ENCODE results near the gene GDF15.
"Not testable (repeated sequence)": the region's sequence is repeated elsewhere in the genome, so short reads cannot be mapped to it uniquely, and the experiment has no call there.

Gene GDF15

DNA sequence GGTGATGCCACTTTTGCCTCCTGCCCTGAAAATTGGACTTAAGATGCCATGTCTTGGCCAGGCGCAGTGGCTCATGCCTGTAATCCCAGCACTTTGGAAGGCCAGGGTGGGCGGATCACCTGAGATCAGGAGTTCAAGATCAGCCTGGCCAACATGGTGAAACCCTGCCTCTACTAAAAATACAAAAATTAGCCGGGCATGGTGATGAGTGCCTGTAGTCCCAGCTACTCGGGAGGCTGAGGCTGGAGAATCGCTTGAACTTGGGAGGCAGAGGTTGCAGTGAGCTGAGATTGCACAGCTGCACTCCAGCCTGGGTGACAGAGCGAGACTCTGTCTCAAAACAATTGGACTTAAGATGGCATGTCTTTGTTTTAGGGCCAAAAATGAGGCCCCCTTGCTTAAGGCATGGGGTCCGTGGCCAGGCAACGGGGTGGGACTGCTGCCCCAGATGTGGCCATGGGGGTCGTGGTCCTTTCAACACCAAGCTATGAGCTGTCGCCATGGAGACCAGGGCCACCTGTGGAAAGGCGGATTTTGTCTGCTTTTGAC, 21.6 kb upstream of the GDF15 start:
- DNase-seq = not testable (repeated sequence)

DNA sequence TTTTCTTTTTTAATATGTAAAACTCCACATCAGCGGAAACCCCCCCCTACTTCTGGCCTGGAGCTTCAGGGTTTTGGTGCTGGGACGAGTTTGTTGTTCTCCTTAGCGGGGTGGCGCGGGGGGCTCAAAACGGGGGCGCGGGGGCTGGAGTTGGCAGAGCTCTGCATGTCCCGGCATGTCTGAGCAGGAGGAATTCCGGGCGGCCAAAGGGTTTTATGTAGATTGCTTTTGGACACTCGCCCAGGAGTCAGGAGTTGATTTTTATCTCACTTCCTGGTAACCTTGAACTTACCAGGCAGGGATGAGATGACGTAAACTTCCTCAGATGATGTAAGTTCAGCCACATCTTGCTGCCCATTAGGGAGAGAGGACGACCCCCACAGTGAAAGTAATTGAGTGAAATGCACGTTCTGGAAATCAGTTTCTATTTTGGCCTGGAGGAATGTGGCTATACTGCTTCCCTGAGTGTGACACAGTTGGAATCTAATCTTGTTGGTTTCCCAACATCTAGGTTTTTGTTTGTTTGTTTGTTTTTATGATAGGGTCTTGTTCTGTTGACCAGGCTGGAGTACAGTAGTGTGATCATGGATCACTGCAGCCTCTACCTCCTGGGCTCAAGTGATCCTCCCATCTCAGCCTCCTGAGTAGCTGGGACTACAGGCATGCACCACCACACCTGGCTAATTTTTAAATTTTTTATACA, 21.0 kb upstream of the GDF15 start:
- no peak for DNase-seq

DNA sequence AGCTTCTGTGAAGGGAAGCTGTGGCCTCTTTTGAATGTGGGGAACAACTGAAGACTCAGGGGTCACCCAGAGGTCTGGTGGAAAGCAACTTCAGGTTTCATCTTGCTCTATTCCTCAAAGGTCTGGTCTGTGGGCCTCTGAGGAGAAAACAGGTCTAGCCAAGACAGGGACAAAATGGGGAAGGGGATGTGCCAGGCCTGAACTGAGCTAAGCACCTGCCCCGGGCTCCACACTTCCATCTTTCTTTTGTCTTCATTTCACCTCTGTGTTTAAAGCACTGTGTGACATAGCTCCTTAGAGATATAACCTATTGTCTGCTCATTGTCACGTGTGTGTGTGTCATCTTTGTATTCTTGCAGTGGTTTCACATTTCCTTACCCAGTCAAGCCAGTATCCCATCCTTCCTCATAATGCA, 19.9 kb upstream of the GDF15 start:
- DNase-seq = no peak

DNA sequence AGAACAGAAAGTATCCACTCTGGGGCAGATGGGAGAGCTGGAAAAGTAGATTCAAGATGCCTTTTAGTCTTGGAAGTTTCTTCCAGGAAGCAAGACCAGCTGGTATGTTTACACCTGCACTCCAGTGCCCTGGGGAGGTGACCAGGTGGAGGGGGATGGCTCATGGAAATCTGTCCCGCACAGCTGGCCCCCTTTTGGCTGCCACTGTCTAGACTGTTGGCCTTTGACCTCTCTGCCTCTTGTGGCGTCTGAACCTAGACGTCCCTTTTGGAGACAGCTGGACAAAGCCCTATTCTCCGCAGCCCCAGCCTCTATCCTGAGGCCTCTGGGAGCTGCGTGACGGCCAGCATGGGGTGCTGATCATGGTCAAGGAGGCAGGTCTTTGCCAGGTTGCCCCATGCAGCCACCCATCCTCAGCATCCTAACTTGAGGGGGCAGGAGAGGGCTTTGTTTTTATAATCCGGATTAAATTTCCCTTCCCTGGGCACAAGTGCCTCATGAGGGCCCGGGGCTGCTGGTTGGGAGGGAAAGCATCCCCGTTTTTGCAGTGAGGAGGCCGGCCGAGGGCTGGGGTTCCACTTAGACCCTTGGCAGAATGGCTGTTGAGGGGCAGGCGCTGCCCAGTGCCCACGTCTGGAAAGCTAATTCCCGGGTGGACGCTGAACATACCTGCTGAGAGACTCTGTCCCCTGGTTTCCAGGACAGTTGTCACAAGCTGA, 17.3 kb upstream of the GDF15 start:
- no peak for DNase-seq

DNA sequence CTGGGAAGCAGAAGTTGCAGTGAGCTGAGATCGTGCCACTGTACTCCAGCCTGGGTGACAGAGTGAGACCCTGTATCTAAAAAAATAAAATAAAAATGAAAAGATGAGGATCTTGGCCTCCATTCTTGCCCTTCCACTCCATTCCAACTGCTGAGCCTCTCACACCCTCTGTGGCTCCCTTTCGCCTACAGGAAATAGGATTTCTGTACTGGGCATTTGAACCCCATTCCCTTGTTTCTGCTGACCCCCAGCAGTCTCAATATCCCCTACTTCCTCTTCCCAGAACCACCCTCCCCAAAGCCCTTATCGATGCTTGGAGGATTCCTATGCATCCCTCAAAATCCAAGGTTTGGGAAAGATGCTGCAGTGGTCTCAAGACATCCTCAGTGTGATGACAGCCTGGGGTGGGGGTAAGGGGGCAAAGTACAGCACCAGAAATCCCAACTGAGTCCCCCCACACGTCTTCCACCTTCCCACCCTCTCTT, 12.5 kb upstream of the GDF15 start:
- DNase-seq = no peak

DNA sequence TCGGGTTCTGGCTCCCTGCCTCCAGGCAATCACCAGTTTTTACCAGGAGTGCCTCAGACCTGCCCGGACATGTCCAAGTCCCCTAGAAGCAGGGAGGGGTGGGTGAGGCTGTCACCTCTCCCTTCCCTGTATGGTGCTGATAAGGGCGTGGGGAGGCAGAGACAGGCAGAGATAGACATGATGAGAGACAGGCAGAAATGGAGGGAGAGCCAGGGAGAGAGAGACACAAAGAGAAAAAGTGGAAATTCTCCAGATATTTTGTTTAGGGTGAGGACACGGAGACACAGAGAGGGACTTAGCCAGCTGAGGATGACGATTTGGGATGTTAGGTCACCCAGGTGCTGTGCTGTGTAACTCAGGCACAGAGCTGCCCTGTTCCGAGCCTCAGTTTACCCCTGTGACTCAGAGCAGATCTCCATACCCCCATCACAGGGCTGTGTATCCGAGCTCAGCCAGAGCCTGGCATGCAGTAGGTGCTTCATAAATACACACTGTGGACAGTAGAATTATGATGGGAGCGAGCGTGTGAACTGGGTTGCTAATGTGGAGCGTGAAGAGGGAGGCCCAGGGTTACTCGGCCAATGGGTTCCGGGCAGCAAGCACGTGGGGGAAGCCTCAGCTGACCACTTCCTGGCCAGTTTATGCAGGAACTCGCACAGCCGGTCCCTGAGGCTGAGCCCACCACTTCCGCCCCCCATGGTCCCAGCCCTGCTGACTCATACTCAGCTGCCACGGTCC, 11.9 kb upstream of the GDF15 start:
- peak; percentile 41 for DNase-seq

DNA sequence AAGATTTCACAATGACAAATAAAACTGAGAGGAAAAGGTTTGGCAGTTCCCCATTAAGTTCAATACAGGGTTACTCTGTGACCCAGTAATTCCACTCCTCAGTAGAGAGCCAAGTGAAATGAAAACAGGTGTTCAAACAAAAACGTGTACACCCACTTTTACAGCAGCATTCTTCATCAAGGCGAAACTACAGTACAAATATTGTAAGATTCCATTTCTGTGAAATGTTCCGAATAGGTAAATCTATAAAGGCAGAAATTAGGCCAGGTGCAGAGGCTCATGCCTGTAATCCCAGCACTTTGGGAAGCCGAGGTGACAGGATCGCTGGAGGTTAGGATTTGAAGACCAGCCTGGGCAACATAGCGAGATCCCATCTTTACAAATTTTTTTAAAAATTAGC, 8.9 kb upstream of the GDF15 start:
- DNase-seq = no peak

DNA sequence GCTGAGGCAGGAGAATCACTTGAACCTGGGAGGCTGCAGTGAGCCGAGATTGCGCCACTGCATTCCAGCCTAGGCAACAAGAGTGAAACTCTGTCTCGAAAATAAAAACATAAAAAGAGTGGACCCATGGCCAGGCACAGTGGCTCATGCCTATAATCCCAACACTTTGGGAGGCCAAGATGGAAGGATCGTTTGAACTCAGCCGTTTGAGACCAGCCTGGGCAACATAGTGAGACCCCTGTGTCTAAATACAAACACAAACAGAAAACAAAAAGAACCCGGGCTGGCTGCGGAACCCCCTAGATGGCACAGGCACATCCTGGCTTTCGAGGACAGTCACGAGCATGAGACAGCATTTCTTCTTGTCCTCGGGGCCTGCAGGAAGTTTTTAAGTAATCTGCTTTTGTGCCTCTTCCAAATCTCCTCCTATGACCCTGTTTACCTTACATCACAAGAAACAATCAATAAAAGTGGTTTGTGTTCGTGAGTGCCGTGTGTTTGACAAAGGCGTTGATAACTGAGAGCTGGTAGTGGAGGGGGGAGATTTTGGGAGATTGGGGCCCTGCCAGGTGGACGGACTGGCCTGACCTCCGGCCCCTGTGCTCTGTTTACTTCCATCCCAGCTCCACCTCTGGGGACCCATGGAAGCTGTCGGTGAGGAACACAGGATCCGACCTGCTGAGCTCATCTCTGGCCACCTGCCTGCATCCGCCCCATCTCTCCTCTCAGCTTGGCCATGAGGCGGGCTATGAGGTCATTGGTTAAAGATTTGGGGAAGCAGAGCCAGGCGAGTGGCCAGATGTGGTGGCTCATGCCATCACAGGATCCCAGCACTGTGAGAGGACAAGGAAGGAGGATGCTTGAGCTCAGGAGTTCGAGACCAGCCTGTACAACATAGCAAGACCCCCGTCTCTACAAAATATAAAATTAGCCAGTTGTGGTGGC, 5.9 kb upstream of the GDF15 start:
- DNase-seq = no peak

DNA sequence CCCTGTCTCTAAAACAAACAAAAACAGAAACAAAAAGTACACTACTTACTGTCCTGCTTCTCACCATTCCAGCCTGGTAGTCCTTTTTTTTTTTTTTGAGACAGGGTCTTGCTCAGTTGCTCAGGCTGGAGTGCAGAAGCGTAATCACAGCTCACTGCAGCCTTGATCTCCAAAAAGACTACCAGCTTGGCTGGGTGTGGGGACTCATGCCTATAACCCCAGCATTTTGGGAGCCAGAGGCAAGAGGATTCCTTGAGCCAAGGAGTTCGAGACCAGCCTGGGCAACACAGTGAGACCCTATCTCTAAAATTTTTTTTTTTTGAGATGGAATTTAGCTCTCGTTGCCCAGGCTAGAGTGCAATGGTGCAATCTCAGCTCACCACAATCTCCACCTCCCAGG, 5.1 kb upstream of the GDF15 start:
- DNase-seq = no peak

DNA sequence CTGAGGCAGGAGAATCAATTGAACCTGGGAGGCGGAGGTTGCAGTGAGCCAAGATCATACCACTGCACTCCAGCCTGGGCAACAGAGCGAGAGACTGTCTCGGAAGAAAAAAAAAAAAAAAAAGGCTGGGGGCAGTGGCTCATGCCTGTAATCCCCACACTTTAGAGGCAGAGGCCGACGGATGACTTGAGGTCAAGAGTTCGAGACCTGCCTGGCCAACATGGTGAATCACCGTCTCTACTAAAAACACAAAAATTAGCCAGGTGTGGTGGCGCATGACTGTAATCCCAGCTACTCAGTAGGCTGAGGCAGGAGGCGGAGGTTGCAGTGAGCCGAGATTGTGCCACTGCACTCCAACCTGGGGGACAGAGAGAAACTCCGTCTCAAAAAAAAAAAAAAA, 2.3 kb upstream of the GDF15 start:
- not testable (repeated sequence) for DNase-seq

DNA sequence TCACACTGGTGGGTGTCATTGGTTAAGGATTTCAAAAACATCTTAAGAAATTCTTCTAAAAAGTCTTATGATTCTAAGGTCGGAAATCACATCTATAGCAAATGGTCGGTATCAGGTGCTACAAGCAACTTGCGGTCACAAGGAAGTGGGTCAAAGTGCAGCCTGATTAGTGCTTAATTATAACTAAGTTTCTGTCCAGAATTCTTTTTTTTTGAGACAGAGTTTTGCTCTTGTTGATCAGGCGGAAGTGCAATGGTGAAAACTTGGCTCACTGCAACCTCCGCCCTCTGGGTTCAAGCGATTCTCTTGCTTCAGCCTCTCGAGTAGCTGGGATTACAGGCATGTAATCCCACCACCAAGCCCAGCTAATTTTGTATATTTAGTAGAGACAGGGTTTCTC, 1.2 kb upstream of the GDF15 start:
- DNase-seq = no peak

DNA sequence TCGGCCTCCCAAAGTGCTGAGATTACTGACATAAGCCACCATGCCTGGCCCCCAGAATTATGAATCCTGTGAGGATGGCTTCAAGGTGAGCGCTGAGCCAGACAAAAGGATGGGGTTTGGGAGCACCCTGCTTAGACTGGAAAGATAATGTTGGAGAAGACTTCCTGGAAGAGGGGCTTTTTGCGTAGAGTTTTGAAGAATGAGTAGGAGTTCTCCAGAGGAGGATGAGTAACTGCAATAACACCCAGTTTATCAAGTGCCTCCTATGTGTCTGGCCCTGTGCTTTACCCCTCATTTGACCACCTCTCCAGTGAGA, 641 bp upstream of the GDF15 start:
- no peak for DNase-seq

DNA sequence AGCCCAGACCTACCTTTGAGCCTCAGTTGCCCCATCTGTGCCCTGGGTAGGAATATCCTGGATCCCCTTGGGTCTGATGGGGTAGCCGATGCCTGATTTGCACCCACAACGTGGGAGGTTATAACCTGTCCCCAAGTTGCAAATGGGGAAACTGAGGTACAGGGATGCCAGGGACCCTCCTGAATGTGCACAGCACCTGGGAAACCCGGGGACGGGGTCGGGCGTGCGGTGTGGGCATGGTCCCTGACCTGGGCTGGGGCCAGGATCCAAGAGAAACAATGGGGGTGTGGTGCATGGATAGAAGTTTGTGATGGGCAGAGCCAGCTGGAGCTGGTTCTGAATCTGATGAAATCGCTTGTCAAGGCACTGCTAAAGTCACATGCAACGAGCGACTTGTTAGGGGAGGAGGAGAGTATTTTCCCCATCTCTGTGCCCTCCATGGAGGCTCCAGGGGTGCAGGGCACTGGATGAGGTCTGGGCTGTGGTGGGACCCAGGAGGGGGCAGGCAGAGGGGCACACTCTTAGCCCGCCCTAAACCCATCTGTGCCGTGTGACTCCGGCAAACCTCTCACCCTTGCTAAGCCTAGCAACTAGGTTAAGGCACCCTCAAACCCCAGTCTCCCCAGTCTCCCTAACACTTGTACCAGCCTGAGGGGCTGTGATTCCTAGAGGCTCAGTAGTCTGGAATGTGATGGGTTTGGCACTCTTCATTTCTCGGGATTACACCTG, 749 bp downstream of the GDF15 start:
- no peak for DNase-seq

DNA sequence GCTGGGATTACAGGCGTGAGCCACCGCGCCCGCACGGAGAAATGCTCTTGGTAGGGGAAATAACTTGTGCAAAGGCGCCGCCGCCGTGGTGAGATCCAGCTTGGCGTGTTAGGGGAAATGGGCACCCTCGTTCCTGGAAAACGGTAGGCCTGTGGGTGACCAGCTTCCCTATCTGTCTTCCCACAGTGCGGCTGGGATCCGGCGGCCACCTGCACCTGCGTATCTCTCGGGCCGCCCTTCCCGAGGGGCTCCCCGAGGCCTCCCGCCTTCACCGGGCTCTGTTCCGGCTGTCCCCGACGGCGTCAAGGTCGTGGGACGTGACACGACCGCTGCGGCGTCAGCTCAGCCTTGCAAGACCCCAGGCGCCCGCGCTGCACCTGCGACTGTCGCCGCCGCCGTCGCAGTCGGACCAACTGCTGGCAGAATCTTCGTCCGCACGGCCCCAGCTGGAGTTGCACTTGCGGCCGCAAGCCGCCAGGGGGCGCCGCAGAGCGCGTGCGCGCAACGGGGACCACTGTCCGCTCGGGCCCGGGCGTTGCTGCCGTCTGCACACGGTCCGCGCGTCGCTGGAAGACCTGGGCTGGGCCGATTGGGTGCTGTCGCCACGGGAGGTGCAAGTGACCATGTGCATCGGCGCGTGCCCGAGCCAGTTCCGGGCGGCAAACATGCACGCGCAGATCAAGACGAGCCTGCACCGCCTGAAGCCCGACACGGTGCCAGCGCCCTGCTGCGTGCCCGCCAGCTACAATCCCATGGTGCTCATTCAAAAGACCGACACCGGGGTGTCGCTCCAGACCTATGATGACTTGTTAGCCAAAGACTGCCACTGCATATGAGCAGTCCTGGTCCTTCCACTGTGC, 2.4 kb downstream of the GDF15 start:
- DNase-seq = no peak

DNA sequence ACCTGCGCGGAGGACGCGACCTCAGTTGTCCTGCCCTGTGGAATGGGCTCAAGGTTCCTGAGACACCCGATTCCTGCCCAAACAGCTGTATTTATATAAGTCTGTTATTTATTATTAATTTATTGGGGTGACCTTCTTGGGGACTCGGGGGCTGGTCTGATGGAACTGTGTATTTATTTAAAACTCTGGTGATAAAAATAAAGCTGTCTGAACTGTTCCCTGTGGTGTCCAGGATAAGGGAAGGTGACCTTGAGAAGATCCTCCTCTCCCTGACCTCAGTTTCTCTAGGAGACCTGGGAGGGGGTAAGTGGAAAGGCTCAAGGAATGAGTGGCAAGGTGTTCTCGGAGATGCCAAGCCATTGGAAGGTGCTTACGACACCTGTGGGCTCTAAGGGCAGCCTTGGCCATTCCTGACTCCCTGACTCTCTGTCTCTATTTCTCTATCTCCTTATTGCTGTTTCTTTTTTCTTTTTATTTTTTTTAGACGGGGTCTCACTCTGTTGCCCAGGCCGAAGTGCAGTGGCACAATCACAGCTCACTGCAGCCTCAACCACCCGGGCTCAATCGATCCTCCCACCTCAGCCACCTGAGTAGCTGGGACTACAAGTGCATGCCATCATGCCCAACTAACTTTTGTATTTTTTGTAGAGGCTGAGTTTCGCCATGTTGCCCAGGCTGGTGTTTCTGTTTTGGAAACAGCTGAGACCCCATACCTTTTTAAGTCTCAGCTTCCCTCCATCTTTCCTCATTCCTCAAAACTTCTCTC, 3.2 kb downstream of the GDF15 start:
- DNase-seq = no peak

DNA sequence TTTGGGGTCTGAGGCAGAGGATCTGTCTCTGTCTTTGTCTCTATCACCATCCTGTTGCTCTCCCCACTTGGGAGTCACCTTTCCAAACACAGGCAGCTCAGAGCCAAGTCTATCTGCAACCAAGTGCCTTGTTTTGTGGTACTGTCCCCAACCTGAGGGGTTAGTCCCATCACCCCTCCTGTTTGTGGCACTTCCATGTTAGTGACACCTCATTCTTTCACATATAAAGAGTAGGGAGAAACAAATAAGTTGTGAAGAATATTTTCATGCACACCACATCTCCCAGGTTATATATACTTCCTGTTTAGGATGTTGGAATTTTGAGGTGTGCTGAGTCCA, 3.7 kb downstream of the GDF15 start:
- no peak for DNase-seq

DNA sequence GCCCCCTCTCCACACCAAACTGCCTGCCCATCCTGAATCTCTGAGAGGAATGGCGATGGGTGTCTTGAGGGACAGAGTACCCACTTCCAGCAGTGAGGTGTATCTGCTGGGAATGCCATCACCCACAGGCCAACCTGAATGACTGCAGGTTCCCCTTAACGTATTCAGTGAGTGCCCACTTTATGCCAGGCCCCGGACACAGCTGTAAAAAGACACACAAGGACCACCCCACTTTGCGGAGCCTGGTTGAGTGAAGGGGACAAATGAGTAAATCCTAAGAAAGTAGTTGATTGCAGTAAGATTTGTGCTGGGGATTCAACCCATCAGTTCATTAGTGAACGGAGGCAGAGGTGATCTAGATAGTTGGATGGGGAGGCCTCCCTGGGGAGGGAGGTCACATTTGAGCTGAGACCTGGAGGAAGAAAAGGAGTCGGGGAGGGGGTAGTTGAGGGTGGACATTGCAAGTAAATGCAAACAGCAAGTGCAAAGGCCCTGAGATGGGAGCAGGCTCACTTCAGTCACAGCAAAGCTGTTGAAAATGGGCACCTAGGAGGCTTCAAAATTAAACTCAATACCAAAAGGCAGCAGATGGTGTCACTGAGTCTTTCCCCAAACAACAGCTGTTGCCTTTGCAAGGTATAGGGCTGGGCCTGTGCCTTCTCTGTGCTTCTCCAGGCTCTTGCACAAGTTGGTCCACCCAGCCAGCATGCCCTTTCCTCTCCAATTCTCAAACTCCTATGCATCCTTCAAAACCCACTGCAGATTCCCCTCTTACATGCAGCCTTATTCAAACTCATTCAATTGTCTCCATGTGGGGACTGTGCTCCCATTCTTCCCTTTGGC, 4.3 kb downstream of the GDF15 start:
- DNase-seq = no peak

DNA sequence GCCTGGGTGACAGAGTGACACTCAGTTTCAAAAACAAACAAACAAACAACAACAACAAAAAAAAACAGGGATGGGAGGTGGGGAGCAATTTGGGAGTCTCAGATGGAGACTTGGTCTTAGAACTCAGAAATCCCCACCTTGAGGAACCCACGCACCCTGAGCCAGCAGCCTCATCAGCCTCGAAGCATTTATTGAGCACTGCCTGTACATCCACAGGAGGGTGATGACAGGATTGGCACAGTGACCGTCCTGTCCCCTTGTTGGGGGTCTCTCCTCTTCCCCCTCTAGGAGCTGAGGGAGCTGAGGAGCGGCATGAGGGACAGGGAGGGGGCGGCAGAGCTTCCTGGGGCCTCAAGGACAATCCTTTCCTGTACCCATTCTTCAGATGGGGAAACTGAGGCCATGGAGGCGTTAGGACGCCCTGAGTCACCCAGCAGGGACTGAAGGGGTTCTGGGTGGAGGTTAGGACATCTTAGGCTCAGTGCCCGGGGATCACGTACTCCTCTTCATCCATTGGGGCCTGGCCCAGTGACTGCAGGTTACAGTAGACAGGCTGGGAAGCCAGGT, 5.6 kb downstream of the GDF15 start:
- no peak for DNase-seq

DNA sequence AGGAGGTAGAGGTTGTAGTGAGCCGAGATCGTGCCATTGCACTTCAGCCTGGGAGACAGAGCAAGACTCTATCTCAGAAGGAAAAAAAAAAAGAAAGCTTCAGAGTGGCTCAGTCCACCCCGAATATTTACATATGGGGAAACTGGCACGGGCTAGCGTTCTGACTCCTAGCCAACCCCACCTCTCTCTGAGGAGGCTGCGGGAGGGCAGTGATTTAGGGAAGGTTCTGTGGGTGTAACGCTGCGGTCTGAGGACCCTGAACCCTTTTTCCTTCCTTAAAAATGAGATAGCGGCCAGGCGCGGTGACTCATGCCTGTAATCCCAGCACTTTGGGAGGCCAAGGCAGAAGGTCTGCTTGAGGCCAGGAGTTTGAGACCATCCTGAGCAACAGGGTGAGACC, 6.5 kb downstream of the GDF15 start:
- no peak for DNase-seq

Data from NCI-H1417 treated with DMSO at 0.1 percent for 48 hours (cell line).